GM12878 (cell line): Measurements from ENCODE around the gene KIAA0930. TPM values are rescaled to one million over a fixed set of nuclear protein-coding genes. Genes with fewer than 3 reads are reported as not detected.
A peak's percentile ranks its signal among the peaks of the same experiment; 100 is the strongest.

Source experiments
- BACH1 ChIP-seq: fragments of 450-650 bp; IDR thresholded peaks from 2 replicates; pipeline ENCODE4 v1.6.1; 2017; ENCODE audit warnings: mild to moderate bottlenecking, borderline replicate concordance
- EED ChIP-seq: sonication (generic); IDR thresholded peaks from 2 replicates; pipeline ENCODE4 v1.6.1; 2016; ENCODE audit warnings: antibody characterized with exemption, low read depth
- EGR1 ChIP-seq, 2 experiments: IDR thresholded peaks; 1 replicate in 1 of 2; 2 replicates in 1 of 2; pipeline ENCODE4 v1.6.1; 2011 to 2012; ENCODE audit warnings: low read depth in 2 of 2, low read length in 2 of 2, borderline replicate concordance in 1 of 2, mild to moderate bottlenecking in 1 of 2, moderate library complexity in 1 of 2
- FOXK2 ChIP-seq: fragments of 450-650 bp; IDR thresholded peaks from 2 replicates; pipeline ENCODE4 v1.6.1; 2017; ENCODE audit warnings: mild to moderate bottlenecking, moderate library complexity
- FOXM1 ChIP-seq: IDR thresholded peaks from 2 replicates; pipeline ENCODE4 v1.6.1; 2012; ENCODE audit warnings: low read depth, mild to moderate bottlenecking, inconsistent platforms, low read length, moderate library complexity
- GATAD2B ChIP-seq: fragments of 450-650 bp; conservative IDR thresholded peaks from 2 replicates; pipeline ENCODE4 v1.6.1; 2017; ENCODE audit warnings: low read depth, mild to moderate bottlenecking, moderate library complexity
- JUNB ChIP-seq: IDR thresholded peaks from 2 replicates; pipeline ENCODE4 v1.6.1; 2016; ENCODE audit warnings: antibody characterized with exemption, mild to moderate bottlenecking
- JUND ChIP-seq: IDR thresholded peaks from 2 replicates; pipeline ENCODE4 v1.6.1; 2012; ENCODE audit warnings: low read depth, mild to moderate bottlenecking, low read length, improper control_type of control experiment, moderate library complexity
- MEF2B ChIP-seq: fragments of 450-650 bp; IDR thresholded peaks from 2 replicates; pipeline ENCODE4 v1.6.1; 2018; ENCODE audit warnings: mild to moderate bottlenecking, moderate library complexity; ENCODE audit not compliant: partially characterized antibody, poor library complexity, severe bottlenecking
- MYB ChIP-seq: fragments of 150-350 bp; IDR thresholded peaks from 2 replicates; pipeline ENCODE4 v1.6.1; 2014; ENCODE audit warnings: mild to moderate bottlenecking, low read depth, low read length, borderline replicate concordance
- NBN ChIP-seq: fragments of 450-650 bp; IDR thresholded peaks from 2 replicates; pipeline ENCODE4 v1.6.1; 2016
- NFIC ChIP-seq: IDR thresholded peaks from 2 replicates; pipeline ENCODE4 v1.6.1; 2012; ENCODE audit warnings: low read depth, mild to moderate bottlenecking, inconsistent platforms, low read length, moderate library complexity
- NR2C1 ChIP-seq: fragments of 450-650 bp; IDR thresholded peaks from 2 replicates; pipeline ENCODE4 v1.6.1; 2017; ENCODE audit warnings: antibody characterized with exemption, mild to moderate bottlenecking, moderate library complexity
- PAX5 ChIP-seq: IDR thresholded peaks from 2 replicates; pipeline ENCODE4 v1.6.1; 2011; ENCODE audit warnings: low read depth, low read length, borderline replicate concordance
- PBX3 ChIP-seq: IDR thresholded peaks from 2 replicates; pipeline ENCODE4 v1.6.1; 2011; ENCODE audit warnings: mild to moderate bottlenecking, low read depth, low read length, moderate library complexity; ENCODE audit not compliant: insufficient replicate concordance
- RAD51 ChIP-seq: fragments of 450-650 bp; IDR thresholded peaks from 2 replicates; pipeline ENCODE4 v1.6.1; 2016; ENCODE audit warnings: moderate library complexity, mild to moderate bottlenecking, inconsistent platforms
- RELA ChIP-seq: fragments of 450-650 bp; IDR thresholded peaks from 2 replicates; pipeline ENCODE4 v1.8.0; 2014; ENCODE audit warnings: borderline replicate concordance; ENCODE audit not compliant: partially characterized antibody
- SKIL ChIP-seq: fragments of 450-650 bp; IDR thresholded peaks from 2 replicates; pipeline ENCODE4 v1.6.1; 2017; ENCODE audit warnings: mild to moderate bottlenecking, low read depth, inconsistent platforms; ENCODE audit not compliant: poor library complexity, severe bottlenecking
- SP1 ChIP-seq: IDR thresholded peaks from one replicate; pipeline ENCODE4 v1.6.1; 2011; ENCODE audit warnings: low read depth, low read length
- SPI1 ChIP-seq: IDR thresholded peaks from 2 replicates; pipeline ENCODE4 v1.6.1; 2011; ENCODE audit warnings: low read depth, mild to moderate bottlenecking, low read length, moderate library complexity, borderline replicate concordance; ENCODE audit not compliant: insufficient read depth
- SUPT20H ChIP-seq: IDR thresholded peaks from 2 replicates; pipeline ENCODE4 v1.6.1; 2011; ENCODE audit warnings: low read depth, mild to moderate bottlenecking, low read length, moderate library complexity, borderline replicate concordance; ENCODE audit not compliant: control insufficient read depth
- TCF12 ChIP-seq: IDR thresholded peaks from 2 replicates; pipeline ENCODE4 v1.6.1; 2011; ENCODE audit warnings: low read depth, mild to moderate bottlenecking, low read length
- USF1 ChIP-seq: IDR thresholded peaks from 2 replicates; pipeline ENCODE4 v1.6.1; 2011; ENCODE audit warnings: borderline replicate concordance, low read depth, mild to moderate bottlenecking, moderate library complexity, mixed read lengths, low read length; ENCODE audit not compliant: insufficient read depth; ENCODE audit errors: extremely low read length
- ZNF24 ChIP-seq: fragments of 450-650 bp; IDR thresholded peaks from 2 replicates; pipeline ENCODE4 v1.6.1; 2017; ENCODE audit warnings: antibody characterized with exemption, mild to moderate bottlenecking
- ZSCAN29 ChIP-seq: fragments of 450-650 bp; IDR thresholded peaks from 2 replicates; pipeline ENCODE4 v1.6.1; 2017; ENCODE audit warnings: mild to moderate bottlenecking, moderate library complexity
- polyA plus RNA-seq, 11 experiments: library from polyadenylated mRNA; depleted of rRNA in 4 of 11; unstranded in 6 of 11; stranded (reverse) in 5 of 11; fragments of >200 nt; fragmentation: Nextera tagmentation in 4 of 11; fragmentation: Illumina TruSeq in 1 of 11; extraction: Ambion mirVana in 4 of 11; extraction: Trizol in 1 of 11; gene quantifications; 1 replicate in 1 of 11; 2 replicates in 10 of 11; pipeline versions ENCODE4 v1.2.1 to v1.2.3, GENCODE V29; 2011 to 2016; ENCODE audit warnings: inconsistent platforms in 2 of 11, missing spikeins in 2 of 11, low read depth in 1 of 11
- total RNA-seq, 4 experiments: library from RNA; depleted of rRNA in 3 of 4; stranded (reverse); fragments of >200 nt in 3 of 4; fragmentation: Illumina TruSeq in 1 of 4; extraction: Trizol in 1 of 4; gene quantifications; 2 replicates each; pipeline versions ENCODE4 v1.2.1 to v1.2.3, GENCODE V29; 2013 to 2021

The KIAA0930 gene
- total and polyA plus RNA-seq, 10 of the 15 experiments (the other 5 are each of a cell fraction or from before 2014, with no cell fraction given): 3.6 to 125 (median 46.3) TPM

- TF ChIP-seq JUND (no peak), PBX3 (no peak), BACH1 (no peak), EED (no peak), NBN (no peak), SP1 (no peak), MEF2B (peak; percentile 44), RAD51 (0 out of 2 replicates have a peak, but pooled peaks have one; percentile 11), FOXK2 (peak; percentile 68; the same call in 1 of the 2 replicates), NFIC (peak; percentile 70; the same call in 1 of the 2 replicates), GATAD2B (0 out of 2 replicates have a peak, but pooled peaks have one; percentile 32), ZSCAN29 (no peak), NR2C1 (peak; percentile 60; the same call in 1 of the 2 replicates), PAX5 (no peak), FOXM1 (no peak), USF1 (no peak), JUNB (peak; percentile 21; the same call in 1 of the 2 replicates), SUPT20H (no peak), RELA (no peak), SKIL (peak; percentile 72), SPI1 (no peak), EGR1 (IDR thresholded peaks at IDR 0.05; ENCODE audit: borderline replicate concordance in 1 of 2, low read depth in 2 of 2, low read length in 2 of 2) (no peak), ZNF24 (no peak), TCF12 (0 out of 2 replicates have a peak, but pooled peaks have one; percentile 10), MYB (no peak)
Observed at GRCh38 chr22:45248832-45249561, 8.3 kb upstream of the KIAA0930 start (continued).
